OCI-LY7 (cell line): ENCODE measurements around the gene ID3.

Source experiments
- EZH2phosphoT487 ChIP-seq: fragments of 200-600 bp; sonication (generic); IDR thresholded peaks from 2 replicates; pipeline ENCODE4 v1.6.1; 2018; ENCODE audit warnings: low read depth, borderline replicate concordance, mild to moderate bottlenecking, mixed run types, antibody characterized with exemption, low read length, moderate library complexity, mixed read lengths
- TF ChIP-seq, protein P1 (sequence below): fragments of 200-600 bp; sonication (generic); conservative IDR thresholded peaks from 2 replicates; pipeline ENCODE4 v1.5.1; 2014; ENCODE audit warnings: mild to moderate bottlenecking, antibody characterized with exemption, low read length, moderate library complexity, mixed read lengths

DNA sequence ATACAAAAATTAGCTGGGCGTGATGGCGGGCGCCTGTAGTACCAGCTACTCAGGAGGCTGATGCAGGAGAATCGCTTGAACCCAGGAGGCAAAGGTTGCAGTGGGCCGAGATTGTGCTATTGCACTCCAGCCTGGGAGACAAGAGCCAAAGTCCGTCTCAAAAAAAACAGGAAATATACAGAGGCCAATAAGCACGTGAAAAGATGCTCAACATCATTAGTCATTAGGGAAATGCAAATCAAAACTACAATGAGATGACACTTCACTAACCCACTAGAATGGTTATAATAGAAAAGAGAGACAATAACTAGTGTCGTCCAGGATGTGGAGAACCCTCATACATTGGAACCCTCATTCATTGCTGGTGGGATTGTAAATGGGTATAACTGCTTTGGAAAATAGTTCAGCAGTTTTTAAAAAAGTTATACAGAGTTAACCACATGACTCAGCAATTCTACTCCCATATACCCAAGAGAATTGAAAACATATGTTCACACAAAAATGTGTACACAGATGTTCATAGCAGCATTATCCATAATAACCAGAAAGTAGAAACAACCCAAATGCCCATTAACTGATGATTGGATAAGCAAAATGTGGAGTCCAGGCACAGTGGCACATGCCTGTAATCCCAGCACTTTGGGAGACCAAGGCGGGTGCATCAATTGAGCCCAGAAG lies 21.9 kb downstream of the ID3 start:
- TF ChIP-seq, protein P1, sequence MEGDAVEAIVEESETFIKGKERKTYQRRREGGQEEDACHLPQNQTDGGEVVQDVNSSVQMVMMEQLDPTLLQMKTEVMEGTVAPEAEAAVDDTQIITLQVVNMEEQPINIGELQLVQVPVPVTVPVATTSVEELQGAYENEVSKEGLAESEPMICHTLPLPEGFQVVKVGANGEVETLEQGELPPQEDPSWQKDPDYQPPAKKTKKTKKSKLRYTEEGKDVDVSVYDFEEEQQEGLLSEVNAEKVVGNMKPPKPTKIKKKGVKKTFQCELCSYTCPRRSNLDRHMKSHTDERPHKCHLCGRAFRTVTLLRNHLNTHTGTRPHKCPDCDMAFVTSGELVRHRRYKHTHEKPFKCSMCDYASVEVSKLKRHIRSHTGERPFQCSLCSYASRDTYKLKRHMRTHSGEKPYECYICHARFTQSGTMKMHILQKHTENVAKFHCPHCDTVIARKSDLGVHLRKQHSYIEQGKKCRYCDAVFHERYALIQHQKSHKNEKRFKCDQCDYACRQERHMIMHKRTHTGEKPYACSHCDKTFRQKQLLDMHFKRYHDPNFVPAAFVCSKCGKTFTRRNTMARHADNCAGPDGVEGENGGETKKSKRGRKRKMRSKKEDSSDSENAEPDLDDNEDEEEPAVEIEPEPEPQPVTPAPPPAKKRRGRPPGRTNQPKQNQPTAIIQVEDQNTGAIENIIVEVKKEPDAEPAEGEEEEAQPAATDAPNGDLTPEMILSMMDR: no peak
- TF ChIP-seq EZH2phosphoT487: no peak
